Central memory CD8-positive, alpha-beta T cell (primary cell): ENCODE data around the gene UBR3.

Experiments
- ATAC-seq: fragments of 150-1000 bp; cut with Tn5 transposase; replicated peaks from 2 replicates; pipeline ENCODE4 v1.10.0; 2022; ENCODE audit warnings: mild to moderate bottlenecking, moderate FRiP score, moderate number of reproducible peaks; ENCODE audit not compliant: poor library complexity, severe bottlenecking; ENCODE audit errors: extremely low read depth
- DNase-seq, 2 donors: peaks; one replicate each; pipeline ENCODE4 v3.0.0; 2021; ENCODE audit warnings: low spot score in 2 of 2
- H3K27ac Mint-ChIP-seq: one replicate; pipeline ENCODE4 v1.8.0; 2022; ENCODE audit warnings: low read depth, mild to moderate bottlenecking, moderate library complexity, mixed read lengths
- H3K27me3 Mint-ChIP-seq: one replicate; pipeline ENCODE4 v1.8.0; 2022; ENCODE audit warnings: mixed read lengths
- H3K36me3 Mint-ChIP-seq: one replicate; pipeline ENCODE4 v1.8.0; 2022; ENCODE audit warnings: mild to moderate bottlenecking, moderate library complexity, mixed read lengths; ENCODE audit not compliant: insufficient read depth
- H3K4me1 Mint-ChIP-seq: one replicate; pipeline ENCODE4 v1.8.0; 2022; ENCODE audit warnings: mixed read lengths
- H3K4me3 Mint-ChIP-seq: one replicate; pipeline ENCODE4 v1.8.0; 2022; ENCODE audit warnings: mild to moderate bottlenecking, moderate library complexity, mixed read lengths
- H3K9me3 Mint-ChIP-seq: one replicate; pipeline ENCODE4 v1.8.0; 2022; ENCODE audit warnings: mixed read lengths

UBR3 gene

DNA sequence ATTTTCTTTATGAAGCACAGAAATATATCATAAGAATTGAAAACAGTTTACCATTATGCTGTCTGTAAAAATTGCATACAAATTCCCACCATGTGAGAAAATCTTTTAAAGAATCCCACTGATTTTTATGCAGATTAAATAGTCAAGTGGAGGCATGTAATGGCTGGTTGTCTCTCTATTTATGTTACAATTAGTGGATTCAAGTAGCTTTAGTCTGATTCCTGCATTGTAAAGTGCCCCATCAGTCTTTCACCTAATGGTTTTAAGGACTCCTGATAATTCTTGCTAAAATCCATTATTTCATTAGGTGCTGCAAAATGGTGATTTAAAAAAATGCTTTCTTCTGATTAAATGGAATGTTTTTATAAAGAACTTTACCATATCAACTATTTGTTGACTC, 202.3 kb downstream of the UBR3 start:
- Mint-ChIP-seq H3K4me1 (peaks cover 6% of the 10 kb centered on the region), H3K4me3 (no peak overlapping the region), H3K27ac (no peak overlapping the region), H3K9me3 (no peaks in the 10 kb centered on the region), H3K27me3 (no peaks in the 10 kb centered on the region), H3K36me3 (peaks cover 10% of the 10 kb centered on the region)
- ATAC-seq (no peak), DNase-seq (no peak)

- H3K27ac Mint-ChIP-seq = no peak overlapping the region
- ATAC-seq = no peak
- peaks cover 6% of the 10 kb centered on the region for H3K4me1 Mint-ChIP-seq
Observed at GRCh38 chr2:170030040-170030439, 202.8 kb downstream of the UBR3 start.

GRCh38 chr2:170031288-170031687, 204.0 kb downstream of the UBR3 start:
- Mint-ChIP-seq H3K4me3 (no peak overlapping the region), H3K27ac (no peak overlapping the region), H3K27me3 (no peaks in the 10 kb centered on the region), H3K4me1 (peaks cover 6% of the 10 kb centered on the region), H3K36me3 (peaks cover 10% of the 10 kb centered on the region), H3K9me3 (no peaks in the 10 kb centered on the region)
- ATAC-seq (no peak), DNase-seq (no peak)

More at GRCh38 chr2:170030040-170030439, 202.8 kb downstream of the UBR3 start:
- H3K36me3 Mint-ChIP-seq = peaks cover 10% of the 10 kb centered on the region
- no peak overlapping the region for H3K4me3 Mint-ChIP-seq
- no peak for DNase-seq
- no peaks in the 10 kb centered on the region for H3K9me3 Mint-ChIP-seq
- H3K27me3 Mint-ChIP-seq = no peaks in the 10 kb centered on the region

- no peak overlapping the region for H3K27ac Mint-ChIP-seq
- peaks cover 10% of the 10 kb centered on the region for H3K36me3 Mint-ChIP-seq
- no peaks in the 10 kb centered on the region for H3K9me3 Mint-ChIP-seq
- peaks cover 6% of the 10 kb centered on the region for H3K4me1 Mint-ChIP-seq
- H3K4me3 Mint-ChIP-seq = no peak overlapping the region
- no peaks in the 10 kb centered on the region for H3K27me3 Mint-ChIP-seq
- DNase-seq = no peak
- no peak for ATAC-seq
Observed at GRCh38 chr2:170034596-170034995, 207.3 kb downstream of the UBR3 start.

- Mint-ChIP-seq H3K4me3 (no peak overlapping the region), H3K9me3 (no peaks in the 10 kb centered on the region), H3K4me1 (peaks cover 6% of the 10 kb centered on the region), H3K36me3 (peaks cover 7% of the 10 kb centered on the region), H3K27me3 (no peaks in the 10 kb centered on the region), H3K27ac (no peak overlapping the region)
- no peak for DNase-seq
- ATAC-seq = no peak
Observed at GRCh38 chr2:170038734-170039133, 211.5 kb downstream of the UBR3 start.

- Mint-ChIP-seq H3K4me3 (no peak overlapping the region), H3K4me1 (no peaks in the 10 kb centered on the region), H3K27me3 (no peaks in the 10 kb centered on the region), H3K27ac (no peak overlapping the region), H3K36me3 (peaks cover 5% of the 10 kb centered on the region), H3K9me3 (no peaks in the 10 kb centered on the region)
- no peak for DNase-seq
- no peak for ATAC-seq
Observed at GRCh38 chr2:170039401-170040172, 212.3 kb downstream of the UBR3 start.

GRCh38 chr2:170044751-170045478, 217.7 kb downstream of the UBR3 start:
- H3K27ac Mint-ChIP-seq = no peak overlapping the region
- H3K36me3 Mint-ChIP-seq = peaks cover 9% of the 10 kb centered on the region
- H3K4me3 Mint-ChIP-seq = no peak overlapping the region
- no peaks in the 10 kb centered on the region for H3K9me3 Mint-ChIP-seq
- no peaks in the 10 kb centered on the region for H3K27me3 Mint-ChIP-seq
- no peak for DNase-seq
- no peak for ATAC-seq
- H3K4me1 Mint-ChIP-seq = no peaks in the 10 kb centered on the region

GRCh38 chr2:170047331-170048065, 220.2 kb downstream of the UBR3 start:
- H3K4me1 Mint-ChIP-seq = no peaks in the 10 kb centered on the region
- no peak for ATAC-seq
- H3K9me3 Mint-ChIP-seq = no peaks in the 10 kb centered on the region
- peaks cover 10% of the 10 kb centered on the region for H3K36me3 Mint-ChIP-seq
- H3K4me3 Mint-ChIP-seq = no peak overlapping the region
- DNase-seq = no peak
- no peaks in the 10 kb centered on the region for H3K27me3 Mint-ChIP-seq
- no peak overlapping the region for H3K27ac Mint-ChIP-seq

- no peaks in the 10 kb centered on the region for H3K4me1 Mint-ChIP-seq
Observed at GRCh38 chr2:170052151-170052550, 224.9 kb downstream of the UBR3 start.

GRCh38 chr2:170054997-170055396, 227.7 kb downstream of the UBR3 start:
- Mint-ChIP-seq H3K36me3 (peaks cover 17% of the 10 kb centered on the region), H3K27ac (no peak overlapping the region), H3K4me1 (no peaks in the 10 kb centered on the region), H3K9me3 (no peaks in the 10 kb centered on the region), H3K27me3 (no peaks in the 10 kb centered on the region), H3K4me3 (no peak overlapping the region)
- no peak for DNase-seq
- ATAC-seq = no peak

More at GRCh38 chr2:170052151-170052550, 224.9 kb downstream of the UBR3 start:
- ATAC-seq = no peak
- Mint-ChIP-seq H3K4me3 (no peak overlapping the region), H3K27me3 (no peaks in the 10 kb centered on the region), H3K36me3 (peaks cover 17% of the 10 kb centered on the region), H3K27ac (no peak overlapping the region), H3K9me3 (no peaks in the 10 kb centered on the region)
- DNase-seq = no peak

DNA sequence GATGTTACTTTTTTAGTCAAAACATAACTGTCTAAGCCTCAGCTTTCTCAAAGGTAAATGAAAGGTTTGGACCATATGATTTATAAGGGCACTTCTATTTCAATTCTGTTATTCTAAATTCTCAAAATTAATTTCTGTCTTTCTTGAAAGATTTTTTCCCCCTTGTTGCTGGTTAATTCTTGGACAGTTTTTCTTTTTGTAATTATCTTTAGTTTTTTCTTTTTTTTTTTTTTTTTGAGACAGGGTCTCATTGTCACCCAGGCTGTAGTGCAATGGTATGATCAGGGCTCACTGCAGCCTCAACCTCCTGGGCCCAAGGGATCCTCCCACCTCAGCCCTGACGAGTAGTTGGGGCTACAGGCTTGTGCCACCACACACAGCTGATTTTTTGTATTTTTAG, 229.6 kb downstream of the UBR3 start:
- no peak overlapping the region for H3K4me3 Mint-ChIP-seq
- no peaks in the 10 kb centered on the region for H3K9me3 Mint-ChIP-seq
- ATAC-seq (no peak), DNase-seq (no peak)
- H3K27me3 Mint-ChIP-seq = no peaks in the 10 kb centered on the region
- peaks cover 15% of the 10 kb centered on the region for H3K36me3 Mint-ChIP-seq
- H3K4me1 Mint-ChIP-seq = no peaks in the 10 kb centered on the region
- no peak overlapping the region for H3K27ac Mint-ChIP-seq

DNA sequence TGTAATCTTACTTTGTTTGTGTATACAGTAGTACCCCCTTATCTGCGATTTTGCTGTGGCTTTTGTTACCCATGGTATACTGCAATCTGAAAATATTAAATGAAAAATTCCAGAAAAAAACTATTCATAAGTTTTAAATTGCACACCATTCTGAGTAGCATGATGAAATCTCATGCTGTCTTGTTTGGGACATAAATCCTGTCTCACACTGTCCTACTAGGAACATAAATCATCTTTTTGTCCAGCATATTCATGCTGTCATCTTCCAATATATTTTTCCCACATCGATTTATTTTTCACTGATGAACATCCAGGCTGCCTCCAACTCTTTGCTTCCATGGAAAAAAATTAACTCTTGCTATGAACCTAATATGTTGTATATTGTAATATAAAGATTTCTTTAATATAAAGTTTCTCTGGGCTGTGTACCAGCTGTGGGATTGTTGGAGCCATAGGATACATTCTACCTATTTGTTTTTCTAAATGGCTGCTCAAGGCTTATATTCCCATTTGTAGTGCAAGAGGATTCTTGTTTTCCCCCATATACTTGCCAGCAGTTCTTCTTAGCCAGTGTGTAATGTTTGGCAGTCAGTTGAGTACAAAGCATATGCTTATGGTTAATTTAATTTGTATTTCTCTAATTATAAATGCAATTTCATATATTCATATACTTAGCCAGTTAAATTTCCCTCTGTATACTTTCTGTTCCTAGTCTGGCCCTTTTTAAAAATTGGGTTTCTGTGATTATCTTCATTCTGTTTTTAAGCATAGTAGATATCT, 236.4 kb downstream of the UBR3 start:
- no peaks in the 10 kb centered on the region for H3K27me3 Mint-ChIP-seq
- H3K4me1 Mint-ChIP-seq = no peaks in the 10 kb centered on the region
- H3K36me3 Mint-ChIP-seq = peaks cover 18% of the 10 kb centered on the region
- H3K9me3 Mint-ChIP-seq = no peaks in the 10 kb centered on the region
- DNase-seq (no peak), ATAC-seq (no peak)
- no peak overlapping the region for H3K4me3 Mint-ChIP-seq
- no peak overlapping the region for H3K27ac Mint-ChIP-seq
